Measurements from ENCODE around the gene KCNA2. TPM values are rescaled to one million over a fixed set of nuclear protein-coding genes. Genes with fewer than 3 reads are reported as not detected.
A peak's percentile ranks its signal among the peaks of the same experiment; 100 is the strongest.

Gene KCNA2
- total RNA-seq, 2 experiments from 2014 or later = 0.25 to 0.37 TPM

GRCh38 chr1:110603058-110603457 is 3.1 kb downstream of the KCNA2 start:
- CTCF ChIA-PET = interaction anchor here (1.0 to 1.8 kb wide), 3 partner anchors 49 to 180 kb away, joined by 3 to 6 read pairs (median 5); no protein-coding TSS in a partner anchor

DNA sequence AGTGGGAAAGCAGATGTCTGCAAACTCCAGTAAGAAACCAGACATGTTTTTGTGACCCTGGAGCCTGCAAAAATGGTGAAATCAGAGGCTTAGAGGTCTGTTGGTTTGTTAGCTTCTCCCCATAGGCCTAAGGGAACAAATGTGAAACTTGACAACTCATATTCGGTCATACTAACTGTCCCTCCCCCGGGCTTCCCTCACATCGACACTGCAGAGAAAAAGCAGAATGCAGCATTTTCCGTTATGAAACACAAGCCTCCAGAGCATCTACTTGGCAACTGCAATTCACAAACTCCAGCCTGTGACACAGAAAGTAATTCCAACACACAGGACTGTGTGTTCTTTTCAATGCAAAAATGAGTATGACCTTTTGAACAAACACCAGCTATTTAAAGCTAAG is 3.7 kb downstream of the KCNA2 start:
- POLR2A ChIA-PET = no interaction called here
- H3K4me1 Mint-ChIP-seq = peaks cover 7% of the 10 kb centered on the region
- DNase-seq (peak; percentile 13), ATAC-seq (peak; percentile 37)
- H3K9me3 Mint-ChIP-seq (ENCODE audit: low read depth) = no peaks in the 10 kb centered on the region
- intact Hi-C loops (cut with DNase I, micrococcal nuclease) = loop anchor here in 1 of 2 experiments (10.0 kb wide), 1 partner anchor 418 kb away; no protein-coding TSS in a partner anchor
- H3K4me3 Mint-ChIP-seq = no peak overlapping the region
- H3K27ac Mint-ChIP-seq = no peak overlapping the region
- CTCF ChIA-PET = interaction anchor here (0.7 to 1.8 kb wide), 4 partner anchors 28 to 180 kb away, joined by 3 to 6 read pairs (median 4); no protein-coding TSS in a partner anchor
- H3K27me3 Mint-ChIP-seq = peaks cover 37% of the 10 kb centered on the region
- H3K36me3 Mint-ChIP-seq (ENCODE audit: low read depth) = no peaks in the 10 kb centered on the region

More at GRCh38 chr1:110603058-110603457, 3.1 kb downstream of the KCNA2 start:
- H3K27me3 Mint-ChIP-seq = peaks cover 40% of the 10 kb centered on the region
- H3K4me3 Mint-ChIP-seq = no peak overlapping the region
- ATAC-seq (no peak), DNase-seq (no peak)
- H3K36me3 Mint-ChIP-seq (ENCODE audit: low read depth) = no peaks in the 10 kb centered on the region
- peaks cover 7% of the 10 kb centered on the region for H3K4me1 Mint-ChIP-seq
- POLR2A ChIA-PET = no interaction called here
- no peaks in the 10 kb centered on the region for H3K9me3 Mint-ChIP-seq (ENCODE audit: low read depth)
- intact Hi-C loops (cut with DNase I, micrococcal nuclease) = loop anchor here in 1 of 2 experiments (10.0 kb wide), 1 partner anchor 418 kb away; no protein-coding TSS in a partner anchor
- no peak overlapping the region for H3K27ac Mint-ChIP-seq

DNA sequence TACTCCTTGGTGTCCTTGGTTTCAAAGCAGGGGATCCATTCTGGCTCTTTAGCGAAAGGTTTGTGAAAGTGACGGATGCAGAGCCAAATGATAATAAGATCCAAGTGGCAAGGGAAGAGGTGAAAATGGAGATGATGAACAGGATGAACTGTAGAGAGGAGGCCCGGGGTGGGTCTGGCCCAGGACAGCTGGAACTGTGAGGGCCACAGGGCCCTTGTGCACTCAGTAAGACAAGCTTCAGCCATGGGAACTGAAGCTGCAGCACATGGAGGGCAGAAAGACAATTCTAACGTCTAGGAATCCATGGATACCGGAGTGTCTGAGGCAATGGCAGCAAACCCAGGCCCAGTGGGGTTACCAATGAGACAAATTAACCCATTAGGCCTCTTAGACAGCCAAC is 4.8 kb downstream of the KCNA2 start:
- no peaks in the 10 kb centered on the region for H3K9me3 Mint-ChIP-seq (ENCODE audit: low read depth)

GRCh38 chr1:110600716-110601115 is 5.4 kb downstream of the KCNA2 start:
- Mint-ChIP-seq H3K4me3 (no peak overlapping the region), H3K9me3 (ENCODE audit: low read depth) (no peaks in the 10 kb centered on the region), H3K4me1 (no peaks in the 10 kb centered on the region), H3K36me3 (ENCODE audit: low read depth) (no peaks in the 10 kb centered on the region), H3K27me3 (peaks cover 27% of the 10 kb centered on the region), H3K27ac (no peak overlapping the region)
- intact Hi-C loops (cut with DNase I, micrococcal nuclease) = loop anchor here in 1 of 2 experiments (10.0 kb wide), 1 partner anchor 416 kb away; no protein-coding TSS in a partner anchor
- ChIA-PET POLR2A (no interaction called here), CTCF (no interaction called here)
- ATAC-seq (no peak), DNase-seq (no peak)

More for the DNA sequence above, 4.8 kb downstream of the KCNA2 start:
- CTCF ChIA-PET = interaction anchor here (0.7 to 1.0 kb wide), 2 partner anchors 10 to 551 kb away, joined by 3 read pairs; no protein-coding TSS in a partner anchor
- Mint-ChIP-seq H3K4me1 (peaks cover 4% of the 10 kb centered on the region), H3K4me3 (no peak overlapping the region), H3K27me3 (peaks cover 31% of the 10 kb centered on the region), H3K36me3 (ENCODE audit: low read depth) (no peaks in the 10 kb centered on the region), H3K27ac (no peak overlapping the region)
- intact Hi-C loops (cut with DNase I, micrococcal nuclease) = loop anchor here in 1 of 2 experiments (10.0 kb wide), 1 partner anchor 417 kb away; no protein-coding TSS in a partner anchor
- DNase-seq (no peak), ATAC-seq (no peak)
- POLR2A ChIA-PET = no interaction called here

- DNase-seq (no peak), ATAC-seq (no peak)
- CTCF ChIA-PET = interaction anchor here (0.7 to 1.5 kb wide), 3 partner anchors 9 to 186 kb away, joined by 3 to 8 read pairs (median 3); partner anchors contain the start of gene KCNA2
- no peak overlapping the region for H3K4me3 Mint-ChIP-seq
- H3K27me3 Mint-ChIP-seq = peaks cover 4% of the 10 kb centered on the region
- intact Hi-C loops (cut with DNase I, micrococcal nuclease) = no loop called here
- no peak overlapping the region for H3K27ac Mint-ChIP-seq
- no peaks in the 10 kb centered on the region for H3K9me3 Mint-ChIP-seq (ENCODE audit: low read depth)
- H3K36me3 Mint-ChIP-seq (ENCODE audit: low read depth) = no peaks in the 10 kb centered on the region
- POLR2A ChIA-PET = no interaction called here
- peaks cover 4% of the 10 kb centered on the region for H3K4me1 Mint-ChIP-seq
These were observed 8.2 kb downstream of the KCNA2 start for GRCh38 chr1:110597966-110598365.

- no peak for ATAC-seq
- Mint-ChIP-seq H3K9me3 (ENCODE audit: low read depth) (no peaks in the 10 kb centered on the region), H3K27ac (no peak overlapping the region), H3K4me3 (no peak overlapping the region), H3K27me3 (peaks cover 2% of the 10 kb centered on the region), H3K36me3 (ENCODE audit: low read depth) (no peaks in the 10 kb centered on the region), H3K4me1 (peaks cover 4% of the 10 kb centered on the region)
- CTCF ChIA-PET = no interaction called here
- intact Hi-C loops (cut with DNase I, micrococcal nuclease) = no loop called here
- no peak for DNase-seq
- POLR2A ChIA-PET = no interaction called here
These were observed 9.8 kb downstream of the KCNA2 start for GRCh38 chr1:110596312-110596711.

GRCh38 chr1:110595353-110595710 is 10.8 kb downstream of the KCNA2 start:
- H3K4me3 Mint-ChIP-seq = no peak overlapping the region
- intact Hi-C loops (cut with DNase I, micrococcal nuclease) = no loop called here
- peaks cover 4% of the 10 kb centered on the region for H3K4me1 Mint-ChIP-seq
- no peak for DNase-seq
- H3K27me3 Mint-ChIP-seq = peaks cover 3% of the 10 kb centered on the region
- ChIA-PET CTCF (interaction anchor here (0.9 to 1.5 kb wide), 6 partner anchors 22 to 186 kb away, joined by 3 to 4 read pairs (median 3); no protein-coding TSS in a partner anchor), POLR2A (no interaction called here)
- H3K27ac Mint-ChIP-seq = no peak overlapping the region
- no peaks in the 10 kb centered on the region for H3K9me3 Mint-ChIP-seq (ENCODE audit: low read depth)
- no peak for ATAC-seq
- no peaks in the 10 kb centered on the region for H3K36me3 Mint-ChIP-seq (ENCODE audit: low read depth)

DNA sequence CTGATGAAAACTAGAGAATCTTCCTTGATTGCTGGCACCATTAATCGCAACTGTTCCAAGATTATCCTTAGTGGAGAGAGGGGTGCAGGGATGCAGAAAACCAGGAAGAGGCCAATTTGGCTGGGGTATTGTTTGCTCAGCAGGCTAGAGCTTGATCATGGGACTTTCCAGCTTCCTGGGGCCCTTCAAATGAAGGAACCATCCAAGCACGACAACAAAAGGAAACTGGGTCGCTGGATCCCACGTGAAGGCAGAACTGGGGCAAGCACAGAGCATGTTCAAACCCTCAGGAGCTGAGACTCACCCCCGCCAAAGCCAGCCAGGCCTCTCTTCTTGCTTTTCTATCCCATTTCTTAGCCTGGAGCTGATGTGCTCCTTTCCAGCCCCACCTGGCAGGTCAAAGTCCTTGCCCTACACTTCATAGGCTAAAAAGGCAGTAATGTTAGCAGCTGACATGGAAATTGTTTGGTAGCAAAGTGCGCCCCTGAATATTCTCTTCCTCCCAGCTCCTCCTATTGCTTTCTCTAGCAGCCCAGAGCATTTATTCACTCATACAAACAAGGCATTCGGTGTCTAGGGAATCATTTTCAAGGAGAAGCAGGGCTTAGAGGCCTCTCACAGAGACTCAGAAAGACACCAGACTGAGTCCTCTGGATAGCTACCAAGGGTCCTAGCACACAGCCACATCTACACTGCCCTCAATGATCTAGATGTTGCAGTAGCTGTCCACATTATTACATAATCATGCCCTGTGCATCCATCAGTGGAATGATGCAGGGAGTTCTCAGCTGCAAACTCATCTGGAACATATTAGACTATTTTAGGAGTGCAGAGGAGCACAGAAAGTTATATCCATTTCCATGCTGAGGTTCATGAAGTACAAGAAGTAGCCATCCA is 11.5 kb downstream of the KCNA2 start:
- no peak for ATAC-seq
- ChIA-PET POLR2A (interaction anchor here (0.6 to 1.2 kb wide), 3 partner anchors 152 to 823 kb away, joined by 3 to 6 read pairs (median 4); no protein-coding TSS in a partner anchor), CTCF (interaction anchor here (0.5 to 1.5 kb wide), 11 partner anchors 11 to 821 kb away, joined by 3 to 6 read pairs (median 3); no protein-coding TSS in a partner anchor)
- H3K4me3 Mint-ChIP-seq = no peak overlapping the region
- H3K36me3 Mint-ChIP-seq (ENCODE audit: low read depth) = no peaks in the 10 kb centered on the region
- H3K27me3 Mint-ChIP-seq = peaks cover 3% of the 10 kb centered on the region
- intact Hi-C loops (cut with DNase I, micrococcal nuclease) = no loop called here
- no peaks in the 10 kb centered on the region for H3K9me3 Mint-ChIP-seq (ENCODE audit: low read depth)
- no peak for DNase-seq
- H3K27ac Mint-ChIP-seq = no peak overlapping the region
- H3K4me1 Mint-ChIP-seq = peaks cover 4% of the 10 kb centered on the region

DNA sequence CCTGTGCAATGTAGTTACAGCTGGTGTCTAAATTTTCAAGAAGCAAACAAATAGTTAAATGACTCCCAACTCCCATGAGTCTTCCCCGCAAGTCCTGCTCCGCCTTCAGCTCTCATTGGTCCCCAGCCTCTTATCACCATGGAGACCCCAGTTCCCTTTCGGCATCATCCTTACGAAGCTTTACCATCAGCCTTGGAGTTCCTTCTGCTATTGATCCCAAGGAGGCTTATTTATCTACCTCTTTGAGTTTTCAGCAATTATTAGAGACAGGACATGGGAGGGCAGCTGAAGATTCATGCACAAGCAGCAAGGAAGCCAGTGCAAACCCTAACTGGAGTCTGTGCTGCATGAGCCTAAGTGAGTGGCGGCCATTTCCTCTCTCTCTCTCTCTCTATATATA is 12.3 kb downstream of the KCNA2 start:
- H3K4me1 Mint-ChIP-seq = peaks cover 4% of the 10 kb centered on the region
- no peak overlapping the region for H3K4me3 Mint-ChIP-seq
- peaks cover 3% of the 10 kb centered on the region for H3K27me3 Mint-ChIP-seq
- DNase-seq (no peak), ATAC-seq (no peak)
- intact Hi-C loops (cut with DNase I, micrococcal nuclease) = no loop called here
- CTCF ChIA-PET = interaction anchor here (0.5 to 1.5 kb wide), 6 partner anchors 14 to 393 kb away, joined by 3 to 6 read pairs (median 3); no protein-coding TSS in a partner anchor
- POLR2A ChIA-PET = interaction anchor here (0.6 to 1.2 kb wide), 2 partner anchors 153 to 179 kb away, joined by 3 to 4 read pairs; no protein-coding TSS in a partner anchor
- H3K9me3 Mint-ChIP-seq (ENCODE audit: low read depth) = no peaks in the 10 kb centered on the region
- no peak overlapping the region for H3K27ac Mint-ChIP-seq
- no peaks in the 10 kb centered on the region for H3K36me3 Mint-ChIP-seq (ENCODE audit: low read depth)

GRCh38 chr1:110591956-110592355 is 14.2 kb downstream of the KCNA2 start:
- DNase-seq = no peak
- intact Hi-C loops (cut with DNase I, micrococcal nuclease) = no loop called here
- H3K36me3 Mint-ChIP-seq (ENCODE audit: low read depth) = no peaks in the 10 kb centered on the region
- no peak overlapping the region for H3K27ac Mint-ChIP-seq
- no peak overlapping the region for H3K4me3 Mint-ChIP-seq
- peaks cover 5% of the 10 kb centered on the region for H3K27me3 Mint-ChIP-seq
- H3K9me3 Mint-ChIP-seq (ENCODE audit: low read depth) = no peaks in the 10 kb centered on the region
- CTCF ChIA-PET = interaction anchor here (0.6 to 1.0 kb wide), 3 partner anchors 14 to 173 kb away, joined by 3 to 4 read pairs (median 3); partner anchors contain the start of gene KCNA2
- peaks cover 4% of the 10 kb centered on the region for H3K4me1 Mint-ChIP-seq
- no peak for ATAC-seq
- POLR2A ChIA-PET = no interaction called here

DNA sequence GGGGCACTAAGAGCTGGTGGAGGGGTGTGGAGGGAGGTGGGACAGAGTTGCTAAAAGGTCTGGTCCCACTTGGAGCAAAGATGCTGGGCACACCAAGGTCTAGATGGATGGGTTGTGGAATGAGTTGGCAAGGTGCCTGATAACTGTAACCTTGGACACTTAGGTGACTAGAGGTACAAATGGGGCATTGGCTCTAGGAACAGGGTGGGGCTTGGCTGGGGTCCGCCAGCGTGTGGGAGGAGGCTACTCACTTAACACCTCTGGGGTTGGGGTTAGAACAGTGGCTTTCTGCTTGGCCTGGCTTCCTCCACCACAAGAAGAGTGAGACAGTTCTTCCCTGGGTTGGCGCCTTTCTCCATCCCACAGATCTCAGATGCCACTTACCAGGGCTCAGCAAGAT is 17.2 kb downstream of the KCNA2 start:
- Mint-ChIP-seq H3K9me3 (ENCODE audit: low read depth) (no peaks in the 10 kb centered on the region), H3K4me3 (no peak overlapping the region), H3K36me3 (ENCODE audit: low read depth) (no peaks in the 10 kb centered on the region), H3K27ac (no peak overlapping the region), H3K27me3 (peaks cover 5% of the 10 kb centered on the region), H3K4me1 (no peaks in the 10 kb centered on the region)
- intact Hi-C loops (cut with DNase I, micrococcal nuclease) = no loop called here
- DNase-seq = no peak
- POLR2A ChIA-PET = no interaction called here
- no peak for ATAC-seq
- CTCF ChIA-PET = interaction anchor here (1.1 kb wide), 1 partner anchor 194 kb away, joined by 3 read pairs; no protein-coding TSS in a partner anchor
